HG03460 (cell line): ENCODE measurements around the gene LCN12.

Experiments used
- ATAC-seq: cut with Tn5 transposase; IDR thresholded peaks from one replicate; pipeline ENCODE4 v1.9.1; 2021; ENCODE audit not compliant: unreplicated experiment

Gene LCN12

GRCh38 chr9:136957461-136957860, 5.4 kb downstream of the LCN12 start:
- ATAC-seq: no peak

- no peak for ATAC-seq
These were observed 5.8 kb downstream of the LCN12 start for GRCh38 chr9:136957901-136958300.

GRCh38 chr9:136958473-136958872, 6.4 kb downstream of the LCN12 start:
- no peak for ATAC-seq

GRCh38 chr9:136958898-136959850, 7.1 kb downstream of the LCN12 start:
- no peak for ATAC-seq

- ATAC-seq: no peak
These were observed 8.3 kb downstream of the LCN12 start for GRCh38 chr9:136960212-136960937.

- ATAC-seq: no peak
These were observed 8.8 kb downstream of the LCN12 start for GRCh38 chr9:136960938-136961275.

GRCh38 chr9:136961279-136962065, 9.4 kb downstream of the LCN12 start:
- ATAC-seq: no peak

- no peak for ATAC-seq
These were observed 10.1 kb downstream of the LCN12 start for GRCh38 chr9:136962163-136962562.

- ATAC-seq: no peak
These were observed 10.7 kb downstream of the LCN12 start for GRCh38 chr9:136962701-136963248.

GRCh38 chr9:136963341-136963740, 11.3 kb downstream of the LCN12 start:
- ATAC-seq: no peak

GRCh38 chr9:136963751-136964150, 11.7 kb downstream of the LCN12 start:
- ATAC-seq: no peak

GRCh38 chr9:136964171-136964689, 12.2 kb downstream of the LCN12 start:
- no peak for ATAC-seq

GRCh38 chr9:136964833-136965422, 12.9 kb downstream of the LCN12 start:
- no peak for ATAC-seq

GRCh38 chr9:136965771-136966484, 13.9 kb downstream of the LCN12 start:
- no peak for ATAC-seq

- no peak for ATAC-seq
These were observed 16.5 kb downstream of the LCN12 start for GRCh38 chr9:136968333-136969127.

- ATAC-seq: no peak
These were observed 17.1 kb downstream of the LCN12 start for GRCh38 chr9:136969150-136969549.

- no peak for ATAC-seq
These were observed 17.7 kb downstream of the LCN12 start for GRCh38 chr9:136969774-136970173.

GRCh38 chr9:136970361-136970760, 18.3 kb downstream of the LCN12 start:
- ATAC-seq: no peak

GRCh38 chr9:136971746-136972145, 19.7 kb downstream of the LCN12 start:
- no peak for ATAC-seq
